Placental epithelial cell (primary cell): ENCODE results near the gene TAF1A. TPM values are rescaled to one million over a fixed set of nuclear protein-coding genes. Genes with fewer than 3 reads are reported as not detected.

ENCODE experiments used
- total RNA-seq: library from RNA; depleted of rRNA; stranded (reverse); fragments of >200 nt; gene quantifications from 2 replicates; pipeline ENCODE4 v1.2.3, GENCODE V29; 2012

The TAF1A gene
- total RNA-seq, result 8.2 and 9.0 TPM in 2 replicates

GRCh38 chr1:222589462-222590302 is at the start of gene TAF1A:
Gene TAF1A, minus strand, starts transcription at chr1:222589933.

DNA sequence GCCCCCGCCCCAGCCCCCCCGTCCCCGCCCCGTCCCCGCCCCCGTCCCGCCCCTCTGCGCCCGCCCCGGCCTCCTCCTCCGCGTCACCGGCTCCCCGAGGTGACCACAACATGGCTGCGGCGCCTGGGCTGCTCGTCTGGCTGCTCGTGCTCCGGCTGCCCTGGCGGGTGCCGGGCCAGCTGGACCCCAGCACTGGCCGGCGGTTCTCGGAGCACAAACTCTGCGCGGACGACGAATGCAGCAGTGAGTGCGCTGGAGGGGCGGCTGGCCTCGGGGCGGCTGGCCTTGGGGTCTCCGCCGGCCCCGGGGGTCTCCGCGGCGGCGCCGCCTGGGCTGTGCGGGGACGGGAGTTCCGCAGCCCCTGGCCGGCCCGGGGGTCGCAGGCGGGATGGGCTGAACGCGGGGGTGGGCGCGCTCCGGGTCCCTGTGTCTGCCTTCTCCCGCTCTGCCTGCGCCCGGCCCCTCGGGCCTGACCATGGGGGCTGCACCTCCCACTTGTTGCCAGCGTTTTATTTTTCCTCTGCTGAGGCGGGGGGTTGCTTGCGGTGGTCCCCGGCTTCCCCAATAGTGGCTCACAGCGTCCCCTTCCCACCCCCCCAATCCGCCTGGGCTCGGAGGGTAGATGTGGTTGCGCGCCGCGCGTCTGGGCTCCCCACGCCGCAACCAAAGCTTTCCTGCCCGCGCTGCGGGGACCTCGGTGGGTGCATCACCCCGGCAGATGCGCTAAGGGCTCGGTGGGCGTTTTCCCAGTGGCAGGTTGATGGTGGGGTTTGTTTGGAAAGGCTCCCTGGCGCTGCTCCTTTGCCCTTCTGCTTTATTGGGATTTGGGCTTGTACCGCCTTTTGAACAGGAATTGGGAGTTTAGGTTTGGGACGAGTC is 28.5 kb upstream of the TAF1A start, which contains the start of gene MIA3:
Gene MIA3 (plus strand): TSS at position 97 of the 879 bp plus-strand sequence. CDS start 14 bp downstream, at position 111.

DNA sequence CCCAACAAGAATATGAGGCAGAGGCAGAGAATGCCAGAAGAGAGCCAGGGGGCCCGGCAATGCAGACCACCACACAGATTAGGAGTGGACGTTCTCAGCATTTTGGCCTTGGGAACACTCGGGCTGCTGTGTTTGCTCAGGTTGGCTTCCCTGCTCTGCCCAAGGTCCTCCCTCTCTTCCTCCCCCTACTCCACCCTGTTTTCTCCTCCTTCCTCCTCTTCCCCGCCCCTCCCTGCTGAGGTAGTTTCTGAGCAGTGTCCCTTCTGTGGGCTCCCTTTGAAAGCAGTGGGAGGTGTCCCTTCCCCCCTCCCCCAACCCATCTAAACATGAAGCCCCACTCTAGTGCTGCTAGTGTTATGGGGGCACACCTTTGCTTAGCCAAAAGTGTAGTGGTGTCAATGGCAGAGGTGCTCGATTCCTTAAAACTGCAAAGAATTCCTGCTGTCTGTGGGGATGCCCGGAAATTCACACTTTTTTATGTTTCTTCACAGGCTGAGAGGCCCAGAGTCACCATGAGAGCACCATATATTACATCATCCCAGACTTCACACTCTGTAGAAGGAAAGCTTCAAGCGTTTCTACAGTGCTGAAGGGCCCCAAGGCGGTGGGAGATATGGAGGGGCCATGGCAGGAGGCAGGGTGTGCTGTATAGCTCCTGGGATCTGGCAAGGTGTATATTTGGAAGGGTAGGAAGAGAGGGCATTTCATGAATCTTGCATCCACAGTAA is 41.6 kb downstream of the TAF1A start, which contains the start of gene HHIPL2:
Gene HHIPL2 (minus strand): TSS at position 161 of the 728 bp plus-strand sequence. CDS start 60 bp downstream, at position 101.

Other genes starting within 250 kb of the TAF1A start
- not detected in 2 replicates for gene HHIPL2, start 41.8 kb downstream of the TAF1A start, total RNA-seq
- gene MIA3, start 28.2 kb upstream of the TAF1A start, total RNA-seq, result 34.2 and 40.0 TPM in 2 replicates
- 27.1 and 51.5 TPM in 2 replicates for gene AIDA, start 122.6 kb upstream of the TAF1A start, total RNA-seq
- 34.9 and 92.0 TPM in 2 replicates for gene BROX, start 122.6 kb upstream of the TAF1A start, total RNA-seq
- gene FAM177B, start 147.3 kb upstream of the TAF1A start, total RNA-seq, result not detected in 2 replicates
- 2.7 and 4.0 TPM in 2 replicates for gene DISP1, start 225.1 kb upstream of the TAF1A start, total RNA-seq